Lower leg skin (tissue), 3 donors: ENCODE data around the gene CLOCK.

Experiments
- POLR2A ChIP-seq, 2 donors: fragments of 450-650 bp; IDR thresholded peaks; one replicate each; pipeline ENCODE4 v1.6.1; 2016 to 2017; ENCODE audit warnings: antibody characterized with exemption in 2 of 2, mild to moderate bottlenecking in 1 of 2, moderate library complexity in 1 of 2
- TF ChIP-seq, protein P1 (sequence below), 3 donors: fragments of 450-650 bp; IDR thresholded peaks; one replicate each; pipeline ENCODE4 v1.5.1; 2016; ENCODE audit warnings: antibody characterized with exemption in 3 of 3, mild to moderate bottlenecking in 3 of 3, moderate library complexity in 2 of 3

DNA sequence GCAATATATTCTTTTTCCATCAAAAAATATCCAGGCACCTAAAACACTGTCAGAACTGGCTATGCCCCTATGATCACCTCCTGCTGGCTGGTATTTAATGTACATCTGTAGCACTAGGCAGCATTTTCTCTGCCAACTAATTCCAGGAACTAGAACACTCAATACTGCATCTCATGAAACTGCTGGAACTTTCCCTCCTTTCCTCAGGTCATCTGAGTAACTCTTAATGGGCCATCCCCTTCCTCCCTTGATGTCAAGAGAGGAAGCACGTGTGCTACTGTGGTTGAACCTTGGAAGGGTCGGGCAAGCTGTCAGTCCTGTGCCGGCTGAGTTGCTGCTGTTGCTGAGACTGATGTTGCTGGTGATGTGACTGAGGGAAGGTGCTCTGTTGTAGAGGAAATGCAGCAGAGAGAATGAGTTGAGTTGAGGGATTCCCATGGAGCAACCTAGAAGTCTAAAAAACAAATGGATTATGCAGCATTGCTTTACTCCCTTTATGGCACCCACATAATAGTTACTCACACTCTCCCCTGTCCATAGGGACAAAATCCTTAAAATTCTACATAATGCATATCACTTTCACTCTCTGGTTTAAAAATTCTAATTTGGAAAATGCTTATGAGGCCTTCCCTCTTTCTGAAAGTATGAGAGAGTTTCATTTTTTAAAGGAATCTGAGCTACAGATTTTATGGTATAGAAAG is 111.4 kb downstream of the CLOCK start:
- TF ChIP-seq, protein P1, sequence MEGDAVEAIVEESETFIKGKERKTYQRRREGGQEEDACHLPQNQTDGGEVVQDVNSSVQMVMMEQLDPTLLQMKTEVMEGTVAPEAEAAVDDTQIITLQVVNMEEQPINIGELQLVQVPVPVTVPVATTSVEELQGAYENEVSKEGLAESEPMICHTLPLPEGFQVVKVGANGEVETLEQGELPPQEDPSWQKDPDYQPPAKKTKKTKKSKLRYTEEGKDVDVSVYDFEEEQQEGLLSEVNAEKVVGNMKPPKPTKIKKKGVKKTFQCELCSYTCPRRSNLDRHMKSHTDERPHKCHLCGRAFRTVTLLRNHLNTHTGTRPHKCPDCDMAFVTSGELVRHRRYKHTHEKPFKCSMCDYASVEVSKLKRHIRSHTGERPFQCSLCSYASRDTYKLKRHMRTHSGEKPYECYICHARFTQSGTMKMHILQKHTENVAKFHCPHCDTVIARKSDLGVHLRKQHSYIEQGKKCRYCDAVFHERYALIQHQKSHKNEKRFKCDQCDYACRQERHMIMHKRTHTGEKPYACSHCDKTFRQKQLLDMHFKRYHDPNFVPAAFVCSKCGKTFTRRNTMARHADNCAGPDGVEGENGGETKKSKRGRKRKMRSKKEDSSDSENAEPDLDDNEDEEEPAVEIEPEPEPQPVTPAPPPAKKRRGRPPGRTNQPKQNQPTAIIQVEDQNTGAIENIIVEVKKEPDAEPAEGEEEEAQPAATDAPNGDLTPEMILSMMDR (IDR thresholded peaks at IDR 0.05), result no peak
- TF ChIP-seq POLR2A (IDR thresholded peaks at IDR 0.05), result no peak
